Effector CD8-positive, alpha-beta T cell (primary cell): ENCODE measurements around the gene CLDN14.
"Not testable (repeated sequence)": the region's sequence is repeated elsewhere in the genome, so short reads cannot be mapped to it uniquely, and the experiment has no call there.

ENCODE experiments used
- DNase-seq: peaks from one replicate; lab custom pipeline; 2025; lab: John Stamatoyannopoulos, UW

CLDN14 gene

GRCh38 chr21:36501589-36501892, 21.6 kb upstream of the CLDN14 start:
- DNase-seq, result no peak

- no peak for DNase-seq
Observed at GRCh38 chr21:36499578-36500471, 19.9 kb upstream of the CLDN14 start.

DNA sequence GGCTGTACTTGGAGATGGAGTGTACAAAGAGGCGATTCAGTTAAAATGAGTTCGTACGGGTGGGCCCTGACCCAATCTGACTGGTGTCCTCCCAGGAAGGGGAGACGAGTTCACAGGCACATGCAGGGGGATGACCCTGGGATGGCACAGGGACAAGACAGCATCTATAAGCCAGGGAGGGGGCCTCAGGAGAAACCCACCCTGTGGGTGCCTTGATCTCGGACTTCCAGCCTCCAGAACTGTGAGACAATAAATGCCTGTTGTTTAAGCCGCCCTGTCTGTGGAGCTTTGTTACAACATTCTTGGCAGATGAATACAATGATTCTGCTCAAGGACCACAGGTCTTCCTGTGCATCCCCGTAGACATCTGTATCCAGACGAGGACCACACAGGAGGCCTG, 14.6 kb upstream of the CLDN14 start:
- no peak for DNase-seq

DNA sequence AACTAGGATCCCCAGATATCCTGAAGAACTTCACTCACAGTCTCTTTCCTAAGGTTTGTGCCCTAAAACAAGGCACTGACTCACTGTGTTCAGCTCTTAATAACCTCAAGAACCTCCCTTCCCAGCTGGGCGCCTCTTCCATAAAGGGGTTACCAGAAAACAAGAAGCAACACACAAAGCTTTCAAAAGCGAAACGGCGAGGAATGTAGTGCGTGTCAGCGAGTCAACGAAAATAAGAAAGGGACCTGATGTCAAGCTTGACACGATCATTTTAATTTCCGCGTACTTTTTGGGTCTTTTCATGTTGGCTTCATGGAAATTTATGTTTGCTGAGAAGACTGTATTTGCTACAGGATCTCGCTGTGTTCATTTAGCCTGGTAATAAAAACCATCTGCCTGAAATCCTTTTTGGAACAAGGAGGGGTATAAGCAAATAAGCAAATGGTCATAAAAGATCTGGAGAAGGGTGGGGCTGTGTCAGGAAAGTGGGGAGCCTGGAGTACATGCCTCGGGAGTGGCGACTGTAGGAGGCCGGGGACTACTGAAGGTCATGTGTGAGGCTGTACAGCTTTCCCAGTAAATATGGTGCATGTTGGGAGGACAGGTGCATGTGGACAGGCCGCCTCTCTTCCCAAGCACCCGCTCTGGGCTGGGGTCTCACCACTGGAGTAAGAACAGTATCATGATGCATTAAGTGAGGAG, 11.4 kb upstream of the CLDN14 start:
- DNase-seq, result no peak

DNA sequence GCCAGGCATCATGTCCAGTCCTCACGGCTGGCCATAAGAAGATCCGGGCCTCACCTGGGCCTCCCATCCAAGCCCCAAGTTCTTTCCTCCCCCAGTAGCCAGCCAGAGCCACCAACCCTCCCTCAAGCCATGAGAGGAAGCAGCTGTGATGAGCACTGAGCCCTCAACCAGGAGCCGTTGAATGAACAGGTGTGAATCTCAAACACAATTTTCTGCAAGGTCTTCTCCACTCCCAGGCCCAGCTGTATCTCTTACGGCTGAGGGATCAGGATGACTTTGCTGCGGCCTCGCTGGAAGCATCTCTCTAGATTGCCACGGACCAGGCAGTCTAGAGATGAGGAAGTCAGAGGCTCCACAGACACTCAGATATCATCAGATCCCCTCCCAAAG, 9.8 kb upstream of the CLDN14 start:
- DNase-seq, result no peak

DNA sequence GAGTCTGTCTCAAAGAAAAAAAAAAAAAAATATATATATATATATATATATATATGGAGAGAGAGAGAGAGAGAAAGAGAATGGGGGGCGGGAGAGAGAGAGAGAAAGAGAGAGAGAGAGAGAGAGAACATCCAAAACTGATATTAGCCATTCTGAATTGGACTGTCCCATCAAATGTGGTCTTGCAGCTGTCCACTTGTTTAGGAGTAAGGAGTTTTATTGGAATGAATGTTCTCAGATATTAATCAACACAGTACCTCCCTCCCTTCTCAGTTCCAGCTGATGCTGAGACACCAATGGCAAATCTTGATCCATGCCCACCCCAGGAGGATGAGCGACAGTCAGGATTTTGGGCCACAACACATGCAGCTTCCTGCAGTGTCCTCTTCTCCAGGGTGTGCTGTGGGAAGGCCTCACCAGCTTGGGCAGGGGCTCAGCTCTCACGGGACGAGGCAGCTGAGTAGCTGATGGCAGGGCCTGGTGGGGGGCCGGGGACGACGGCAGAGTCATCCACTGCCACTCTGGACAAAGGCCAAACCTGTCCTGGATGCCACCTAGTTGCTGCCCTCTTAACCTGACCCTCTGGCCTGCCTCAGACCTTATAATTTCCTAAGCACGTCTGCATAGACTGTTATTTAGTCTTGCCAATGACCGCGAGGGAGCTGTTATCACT, 9.3 kb upstream of the CLDN14 start:
- no peak for DNase-seq

- no peak for DNase-seq
Observed at GRCh38 chr21:36487641-36488307, 7.9 kb upstream of the CLDN14 start.

GRCh38 chr21:36486246-36486645, 6.3 kb upstream of the CLDN14 start:
- DNase-seq, result no peak

DNA sequence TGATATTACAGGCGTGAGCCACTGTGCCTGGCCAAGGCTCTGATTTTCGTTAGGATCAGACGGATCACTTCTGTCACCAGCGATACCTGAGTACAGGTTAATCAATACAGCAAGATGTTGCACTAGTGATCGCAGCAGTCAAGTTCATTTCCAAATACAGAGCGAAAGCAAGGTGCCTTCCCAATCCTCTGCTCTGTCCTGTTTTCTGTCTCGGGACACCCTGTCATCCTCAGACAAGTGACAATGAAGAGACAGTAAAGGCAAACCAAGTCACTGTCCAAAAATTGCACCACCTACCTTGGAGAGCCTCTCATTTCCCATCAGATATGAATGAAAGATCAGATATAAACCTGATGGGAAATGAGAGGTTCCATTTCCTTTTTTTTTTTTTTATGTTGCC, 5.6 kb upstream of the CLDN14 start:
- DNase-seq, result no peak

GRCh38 chr21:36483095-36483494, 3.2 kb upstream of the CLDN14 start:
- DNase-seq, result no peak

GRCh38 chr21:36482673-36483072, 2.8 kb upstream of the CLDN14 start:
- DNase-seq, result no peak

DNA sequence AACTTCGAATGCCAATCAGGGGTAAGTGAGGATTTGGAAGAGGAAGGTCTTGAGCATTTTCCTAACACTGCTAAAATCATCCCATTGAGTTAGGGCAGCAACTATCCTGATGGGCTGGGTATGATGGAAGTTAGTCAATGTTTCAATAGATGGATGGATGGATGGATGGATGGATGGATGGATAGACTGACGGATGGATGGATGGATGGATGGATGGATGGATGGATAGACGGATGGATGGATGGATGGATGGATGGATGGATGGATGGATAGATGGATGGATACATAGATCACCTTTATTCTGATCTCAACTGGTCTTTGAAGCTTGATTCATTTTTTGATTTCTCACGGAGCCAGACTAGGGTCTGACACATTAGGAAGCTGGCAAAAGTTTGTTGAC, 2.3 kb upstream of the CLDN14 start:
- no peak for DNase-seq

DNA sequence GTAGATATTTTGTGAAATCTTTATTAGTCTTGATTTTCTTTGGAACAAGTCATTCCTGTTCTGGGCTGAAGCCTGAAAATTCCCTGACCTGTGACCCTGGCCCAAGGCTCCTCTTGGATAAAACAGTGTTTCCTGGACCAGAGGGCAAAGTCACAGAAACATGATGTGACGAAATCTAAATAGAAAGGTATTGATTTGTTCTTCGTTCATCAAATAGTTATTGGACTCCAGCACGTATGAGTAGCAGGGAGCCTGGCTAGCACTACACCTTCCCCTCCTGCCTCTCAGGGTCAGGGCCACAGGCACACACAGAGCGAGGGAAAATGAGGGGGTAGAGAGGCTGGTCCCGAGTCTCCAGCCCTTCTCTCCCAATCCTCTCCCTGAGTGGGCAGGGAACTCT, 1.7 kb upstream of the CLDN14 start:
- no peak for DNase-seq

DNA sequence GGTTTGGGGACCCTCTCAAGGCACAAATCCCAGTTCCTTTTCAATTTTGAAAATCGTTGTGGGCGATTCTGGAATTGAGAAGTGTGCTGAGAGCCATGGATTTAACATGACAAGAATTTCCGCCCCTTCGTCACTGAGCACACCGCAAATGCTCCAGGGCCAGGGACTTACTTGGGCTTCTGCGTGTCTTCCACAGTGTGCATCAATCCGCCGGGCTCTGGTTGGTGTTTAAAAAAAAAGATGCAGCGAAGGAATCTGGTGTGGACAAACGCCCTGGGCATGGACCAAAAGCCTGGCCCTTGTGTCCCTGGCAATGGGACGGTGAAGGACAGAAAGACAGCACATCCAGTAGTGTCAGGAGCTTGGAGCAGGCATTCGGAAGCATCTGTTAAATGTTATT, 696 bp upstream of the CLDN14 start:
- DNase-seq, result no peak

DNA sequence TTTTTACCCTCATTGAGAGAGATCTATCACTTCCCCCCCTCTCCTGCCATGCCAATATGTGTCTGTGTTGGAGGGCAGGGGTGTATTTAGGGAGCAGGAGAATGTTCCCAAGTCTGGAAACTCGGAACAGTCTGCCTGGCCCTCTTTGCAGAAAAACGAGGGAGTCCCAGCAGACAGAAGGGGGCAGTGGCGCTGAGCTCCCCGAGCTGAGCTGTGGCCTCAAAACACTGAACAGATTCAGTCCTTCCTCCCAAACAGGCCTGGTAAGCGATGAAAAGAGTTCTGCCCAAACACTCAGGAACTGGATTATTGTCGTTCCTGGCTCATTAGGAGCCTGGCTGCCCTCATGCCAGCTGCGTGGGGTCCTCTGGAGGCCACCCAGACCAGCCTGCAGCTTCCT, 981 bp downstream of the CLDN14 start:
- no peak for DNase-seq

GRCh38 chr21:36478207-36478701, 1.7 kb downstream of the CLDN14 start:
- no peak for DNase-seq

GRCh38 chr21:36477559-36477958, 2.4 kb downstream of the CLDN14 start:
- no peak for DNase-seq

DNA sequence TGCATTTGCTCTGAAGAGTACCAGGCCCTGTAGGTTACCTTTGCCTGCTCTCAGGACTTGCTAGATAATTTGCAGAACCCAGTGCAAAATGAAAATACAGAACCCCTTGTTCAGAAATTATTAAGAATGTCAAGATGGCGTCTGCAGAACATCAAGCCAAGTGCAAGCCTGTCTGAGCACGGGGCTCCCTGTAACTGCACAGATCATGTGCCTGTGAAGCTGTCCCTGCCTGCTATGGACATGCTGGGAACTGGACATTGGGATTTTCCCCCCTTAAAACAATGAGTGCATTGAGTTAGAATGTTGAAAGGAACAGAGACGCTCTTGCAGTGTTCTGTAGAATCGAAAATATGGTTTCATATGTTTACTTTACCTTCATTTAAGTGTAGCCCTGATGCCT, 2.9 kb downstream of the CLDN14 start:
- no peak for DNase-seq

- not testable (repeated sequence) for DNase-seq
Observed at GRCh38 chr21:36476541-36476940, 3.4 kb downstream of the CLDN14 start.

DNA sequence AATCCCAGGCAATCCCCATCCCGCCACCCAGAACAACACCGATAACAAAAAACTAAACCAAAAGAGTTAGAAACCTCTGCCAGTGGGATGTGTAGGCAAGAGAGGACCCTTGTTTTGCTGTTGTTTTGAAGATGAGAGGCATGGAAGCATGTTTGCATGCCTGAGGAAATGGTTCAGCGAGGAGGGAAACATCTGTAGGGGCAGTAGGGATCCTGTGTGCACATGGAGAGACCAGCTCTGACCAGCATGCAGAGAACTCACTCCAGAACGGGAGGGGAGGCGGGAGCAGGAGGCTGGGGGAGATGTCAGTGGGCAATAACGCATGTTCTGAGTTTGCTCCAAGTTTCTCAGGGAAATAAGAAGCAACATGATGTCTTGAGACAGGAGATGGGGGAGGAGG, 5.3 kb downstream of the CLDN14 start:
- DNase-seq, result no peak

DNA sequence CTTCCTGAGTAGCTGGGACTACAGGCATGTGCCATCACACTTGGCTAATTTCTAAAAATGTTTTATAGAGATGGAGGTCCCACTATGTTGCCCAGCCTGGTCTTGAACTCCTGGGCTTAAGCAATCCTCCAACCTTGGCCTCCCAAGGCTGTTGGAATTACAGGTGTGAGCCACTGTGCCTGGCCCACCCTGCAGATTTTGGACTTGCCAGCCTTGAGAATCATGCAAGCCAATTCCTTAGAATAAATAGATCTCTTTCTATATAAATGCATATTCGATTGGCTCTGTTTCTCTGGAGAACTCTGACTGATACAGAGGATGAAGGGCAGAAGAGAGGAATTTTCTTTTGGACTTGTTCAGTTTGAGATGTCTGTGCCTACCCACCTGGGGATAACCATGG, 6.7 kb downstream of the CLDN14 start:
- no peak for DNase-seq

GRCh38 chr21:36472377-36472776, 7.5 kb downstream of the CLDN14 start:
- no peak for DNase-seq
